GM12873 (cell line): ENCODE measurements around the gene BACE1-AS.

Experiments used
- TF ChIP-seq, protein P1 (sequence below): IDR thresholded peaks from 2 replicates; pipeline ENCODE4 v1.5.1; 2012; ENCODE audit warnings: low read depth, mild to moderate bottlenecking, moderate library complexity, low read length, control low read depth; ENCODE audit not compliant: insufficient read depth; ENCODE audit errors: missing control alignments

The BACE1-AS gene

DNA sequence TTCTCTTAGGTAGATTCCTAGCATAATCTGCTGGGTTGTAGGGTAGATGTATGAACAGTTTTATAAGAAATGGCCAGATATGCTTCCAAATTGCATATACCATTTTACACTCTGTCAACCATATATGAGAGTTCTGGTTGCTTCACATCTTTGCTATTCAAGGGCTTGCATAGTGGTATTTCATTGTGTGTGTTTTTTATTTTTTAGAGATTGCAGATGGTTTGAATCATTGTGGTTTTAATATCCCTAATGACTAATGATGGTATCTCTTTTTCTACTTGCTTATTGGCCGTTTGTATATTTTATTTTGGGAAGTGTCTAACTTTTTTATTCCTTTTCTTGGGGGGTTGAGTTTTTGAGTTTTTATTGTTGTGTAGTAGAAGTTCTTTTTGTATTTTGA, 31.7 kb upstream of the BACE1-AS start:
- TF ChIP-seq, protein P1, sequence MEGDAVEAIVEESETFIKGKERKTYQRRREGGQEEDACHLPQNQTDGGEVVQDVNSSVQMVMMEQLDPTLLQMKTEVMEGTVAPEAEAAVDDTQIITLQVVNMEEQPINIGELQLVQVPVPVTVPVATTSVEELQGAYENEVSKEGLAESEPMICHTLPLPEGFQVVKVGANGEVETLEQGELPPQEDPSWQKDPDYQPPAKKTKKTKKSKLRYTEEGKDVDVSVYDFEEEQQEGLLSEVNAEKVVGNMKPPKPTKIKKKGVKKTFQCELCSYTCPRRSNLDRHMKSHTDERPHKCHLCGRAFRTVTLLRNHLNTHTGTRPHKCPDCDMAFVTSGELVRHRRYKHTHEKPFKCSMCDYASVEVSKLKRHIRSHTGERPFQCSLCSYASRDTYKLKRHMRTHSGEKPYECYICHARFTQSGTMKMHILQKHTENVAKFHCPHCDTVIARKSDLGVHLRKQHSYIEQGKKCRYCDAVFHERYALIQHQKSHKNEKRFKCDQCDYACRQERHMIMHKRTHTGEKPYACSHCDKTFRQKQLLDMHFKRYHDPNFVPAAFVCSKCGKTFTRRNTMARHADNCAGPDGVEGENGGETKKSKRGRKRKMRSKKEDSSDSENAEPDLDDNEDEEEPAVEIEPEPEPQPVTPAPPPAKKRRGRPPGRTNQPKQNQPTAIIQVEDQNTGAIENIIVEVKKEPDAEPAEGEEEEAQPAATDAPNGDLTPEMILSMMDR = no peak

DNA sequence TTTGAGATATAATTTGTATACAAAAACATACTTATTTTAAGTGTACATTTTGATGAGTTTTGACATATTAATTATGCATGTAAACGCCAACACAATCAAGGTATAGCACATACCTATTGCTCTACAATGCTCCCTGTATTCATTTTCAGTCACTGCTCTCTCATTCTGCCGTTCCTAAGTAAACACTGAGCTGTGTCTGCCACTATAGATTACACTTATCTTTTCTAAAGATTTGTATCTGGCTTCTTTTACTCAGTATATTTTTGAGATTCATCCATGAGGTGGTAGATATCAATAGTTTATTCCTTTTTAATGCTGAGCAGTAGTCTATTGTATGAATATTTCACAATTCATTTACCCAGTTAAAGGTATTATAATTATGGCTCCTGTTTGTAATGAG, 25.4 kb upstream of the BACE1-AS start:
- TF ChIP-seq, protein P1 = no peak

DNA sequence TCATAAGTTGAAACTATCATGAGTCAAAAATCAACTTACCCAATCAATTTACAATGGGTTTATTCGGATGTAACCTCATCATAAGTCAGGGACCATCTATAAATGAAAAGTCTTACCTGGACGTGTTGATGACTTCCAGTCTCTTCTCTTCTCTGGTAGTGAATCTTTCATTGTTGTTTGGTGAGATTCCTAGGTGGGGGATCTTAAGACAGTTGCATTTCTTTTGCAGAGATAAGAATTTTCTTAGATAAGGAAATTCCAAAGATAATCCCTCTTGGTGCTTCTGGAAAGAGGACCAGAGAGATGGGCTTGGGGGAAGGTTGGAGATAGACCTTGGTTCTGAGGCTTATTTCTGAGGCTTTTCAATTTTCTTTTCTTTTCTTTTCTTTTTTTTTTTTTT, 21.3 kb upstream of the BACE1-AS start:
- TF ChIP-seq, protein P1 = no peak

DNA sequence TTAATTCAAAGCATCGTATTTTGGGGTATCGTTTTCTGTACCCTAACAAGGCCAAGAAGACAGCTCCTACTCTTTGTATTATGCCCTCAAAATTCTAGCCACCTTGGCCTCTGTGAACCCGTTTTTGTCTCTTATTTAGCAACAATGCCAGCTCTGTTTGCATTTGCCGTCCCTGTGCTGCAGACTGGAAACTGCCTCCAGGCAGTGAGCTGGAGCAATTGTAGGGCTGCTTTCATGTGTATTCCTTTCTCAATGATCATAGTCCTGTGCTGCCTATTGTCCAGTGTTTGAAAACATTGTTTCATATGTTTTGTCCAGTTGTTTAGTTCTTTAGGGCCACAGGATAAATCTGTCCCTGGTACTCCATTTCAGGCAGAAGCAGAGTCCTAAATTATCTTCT, 19.9 kb upstream of the BACE1-AS start:
- TF ChIP-seq, protein P1 = no peak

DNA sequence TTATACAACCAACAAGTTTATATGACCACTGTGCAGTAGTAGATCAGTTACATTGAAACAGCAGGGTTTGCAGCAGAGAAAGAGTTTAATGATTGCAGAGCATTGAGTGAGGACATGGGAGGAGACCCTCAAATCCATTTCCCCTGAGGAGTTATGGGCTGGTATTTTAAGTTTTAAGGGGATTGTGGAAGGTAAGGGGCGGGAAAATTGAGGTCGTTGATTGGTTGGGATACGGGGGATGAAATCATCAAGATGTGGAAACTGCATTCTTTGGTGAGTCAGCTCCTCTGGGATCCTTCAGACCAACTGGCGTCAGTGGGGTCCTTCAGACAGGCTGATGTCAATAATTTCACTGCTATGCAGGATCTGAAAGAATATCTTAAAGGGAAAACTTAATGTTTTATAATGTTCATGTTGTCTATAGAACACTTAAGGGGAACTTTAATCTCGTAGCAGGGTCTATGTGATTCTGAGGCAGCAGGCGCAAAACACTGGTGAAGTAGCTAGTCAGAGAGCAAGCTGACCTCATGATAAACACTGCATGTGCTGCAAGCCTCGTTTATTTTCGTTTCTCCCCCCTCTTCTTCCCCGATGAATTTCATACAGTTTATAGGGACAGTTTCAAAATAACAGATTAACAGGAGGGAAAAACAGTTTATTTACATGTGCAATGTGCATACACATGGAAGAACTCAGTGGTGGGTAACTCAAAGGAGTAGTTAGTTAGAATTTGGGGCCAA, 17.4 kb upstream of the BACE1-AS start:
- TF ChIP-seq, protein P1 = no peak

DNA sequence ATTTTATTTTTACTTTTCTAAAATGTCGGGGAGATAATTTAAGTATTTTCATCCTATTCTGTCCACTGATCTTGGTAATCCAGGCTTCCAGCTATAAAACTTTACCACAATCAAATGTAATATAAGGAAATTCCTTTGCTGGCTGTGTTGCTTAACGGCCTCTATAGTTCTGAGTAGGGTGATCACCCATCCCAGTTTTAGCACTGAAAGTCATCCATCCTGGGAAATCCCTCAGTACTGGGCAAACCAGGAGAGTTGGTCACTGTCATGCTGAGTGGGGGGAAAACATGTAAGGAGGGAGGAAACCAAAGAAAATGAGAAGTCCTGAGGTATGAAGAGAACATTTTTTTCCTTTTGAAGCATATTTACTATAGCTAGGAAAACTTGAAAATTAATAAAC, 12.8 kb upstream of the BACE1-AS start:
- TF ChIP-seq, protein P1 = no peak

DNA sequence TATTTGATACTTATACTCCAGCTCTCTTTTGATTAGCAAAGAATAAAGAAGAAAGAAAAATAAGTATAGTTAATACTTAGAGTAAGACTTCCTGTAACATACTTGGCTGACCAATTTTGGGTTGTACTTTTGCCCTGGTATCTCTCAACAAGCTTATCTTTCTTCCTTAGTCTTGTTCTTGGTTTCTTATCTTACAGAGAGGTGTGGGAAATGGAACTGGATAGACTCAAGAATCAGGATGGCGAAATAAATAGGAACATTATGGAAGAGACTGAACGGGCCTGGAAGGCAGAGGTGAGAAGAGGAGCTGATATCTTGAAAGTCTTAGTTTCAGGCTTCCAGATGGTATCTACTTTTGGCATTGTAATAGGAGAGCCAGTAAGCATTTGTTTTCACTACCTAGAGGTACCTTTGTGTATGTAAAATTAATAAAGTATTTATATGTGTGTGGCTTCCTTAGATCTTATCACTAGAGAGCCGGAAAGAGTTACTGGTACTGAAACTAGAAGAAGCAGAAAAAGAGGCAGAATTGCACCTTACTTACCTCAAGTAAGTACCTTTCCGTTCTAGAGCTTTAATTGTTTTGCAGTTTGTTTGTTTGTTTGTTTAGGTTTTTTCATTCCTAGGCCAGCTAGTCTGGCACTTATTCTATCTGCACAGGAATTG, 11.3 kb upstream of the BACE1-AS start:
- TF ChIP-seq, protein P1 = no peak
